HCT116 (cell line): ENCODE data around the gene CHST10. TPM values are rescaled to one million over a fixed set of nuclear protein-coding genes. Genes with fewer than 3 reads are reported as not detected.

Source experiments
- ATAC-seq: fragments of 200-7000 bp; cut with Tn5 transposase; 2 replicates; pipeline ENCODE4 v1.9.1; 2020; ENCODE audit warnings: mild to moderate bottlenecking, moderate library complexity
- BruUV-seq: library from RNA; stranded (reverse); fragments of 400-500 nt; replicated peaks from 2 replicates; lab custom pipeline; 2021; lab: Mats Ljungman, UMichigan
- CTCF ChIA-PET: fragments of 300-600 bp; sonication (Branson Sonifier 250); formaldehyde crosslinking; loops from one replicate; lab custom pipeline; 2021; ENCODE audit warnings: antibody characterized with exemption; lab: Charles Lee
- POLR2A ChIA-PET: fragments of 300-600, 350-600 bp; sonication (Branson Sonifier 250); formaldehyde crosslinking; loops from one replicate; lab custom pipeline; 2021; ENCODE audit warnings: antibody characterized with exemption; lab: Charles Lee
- RAD21 ChIA-PET, 2 experiments: fragments of 300-600 bp; sonication (Branson Sonifier 250); formaldehyde crosslinking; loops; one replicate each; lab custom pipeline; 2023; ENCODE audit warnings: low total read pairs in 2 of 2; ENCODE audit not compliant: uncharacterized antibody in 2 of 2, unreplicated experiment in 2 of 2, low non-redundant PET in 1 of 2; lab: Charles Lee
- DNase-seq: peaks from one replicate; pipeline ENCODE4 v3.0.0-alpha.2; 2010; ENCODE audit warnings: low read depth, low spot score
- H2AFZ ChIP-seq: fragments of 200-600 bp; shearing (Covaris generic), sonication (generic); 2 replicates; pipeline ENCODE4 v1.6.1; 2017; ENCODE audit warnings: low read depth, mixed run types, mixed read lengths, antibody characterized with exemption, low read length; ENCODE audit not compliant: poor library complexity, severe bottlenecking
- H3K27ac ChIP-seq: 2 replicates; pipeline ENCODE4 v1.5.1; 2012; ENCODE audit warnings: low read depth, low read length
- H3K27me3 ChIP-seq: fragments of 200-600 bp; sonication (generic); 2 replicates; pipeline ENCODE4 v1.6.1; 2016; ENCODE audit warnings: mixed run types, low read length, mixed read lengths; ENCODE audit not compliant: insufficient read depth
- H3K36me3 ChIP-seq, 2 experiments: fragments of 200-500 bp in 1 of 2; fragments of 200-600 bp in 1 of 2; sonication (Bioruptor generic) in 1 of 2; sonication (generic) in 1 of 2; 2 replicates each; pipeline versions ENCODE4 v1.5.1 to v1.6.1; 2014 to 2016; ENCODE audit warnings: low read length in 2 of 2, inconsistent platforms in 1 of 2, mixed read lengths in 1 of 2, mixed run types in 1 of 2; ENCODE audit not compliant: insufficient read depth in 2 of 2, control insufficient read depth in 1 of 2
- H3K4me1 ChIP-seq, 2 experiments: fragments of 200-600 bp in 1 of 2; sonication (generic) in 1 of 2; 2 replicates each; pipeline versions ENCODE4 v1.5.1 to v1.6.1; 2012 to 2017; ENCODE audit warnings: low read length in 2 of 2, inconsistent platforms in 1 of 2, mild to moderate bottlenecking in 1 of 2, mixed read lengths in 1 of 2, mixed run types in 1 of 2, moderate library complexity in 1 of 2; ENCODE audit not compliant: insufficient read depth in 2 of 2, control insufficient read depth in 1 of 2
- H3K4me2 ChIP-seq: fragments of 200-600 bp; sonication (generic); 2 replicates; pipeline ENCODE4 v1.6.1; 2017; ENCODE audit warnings: mixed run types, low read length, mixed read lengths
- H3K4me3 ChIP-seq, 2 experiments: fragments of 200-600 bp in 1 of 2; sonication (generic) in 1 of 2; replicated peaks in 1 of 2; 2 replicates each; pipeline ENCODE4 v1.5.1; 2011 to 2016; ENCODE audit warnings: low read length in 2 of 2, control low read depth in 1 of 2, low read depth in 1 of 2, mild to moderate bottlenecking in 1 of 2, mixed read lengths in 1 of 2, mixed run types in 1 of 2
- H3K79me2 ChIP-seq: fragments of 200-600 bp; sonication (generic); 2 replicates; pipeline ENCODE4 v1.6.1; 2017; ENCODE audit warnings: mild to moderate bottlenecking, mixed run types, low read length, moderate library complexity, mixed read lengths; ENCODE audit not compliant: insufficient read depth
- H3K9ac ChIP-seq: fragments of 200-600 bp; sonication (generic); 2 replicates; pipeline ENCODE4 v1.6.1; 2016; ENCODE audit warnings: low read length, mixed read lengths
- H3K9me2 ChIP-seq: fragments of 200-600 bp; sonication (generic), shearing (Covaris generic); 2 replicates; pipeline ENCODE4 v1.6.1; 2017; ENCODE audit warnings: mixed run types, mild to moderate bottlenecking, moderate library complexity; ENCODE audit not compliant: insufficient read depth
- H3K9me3 ChIP-seq, 2 experiments: fragments of 200-500 bp in 1 of 2; fragments of 200-600 bp in 1 of 2; sonication (Bioruptor generic) in 1 of 2; sonication (generic) in 1 of 2; 2 replicates each; pipeline ENCODE4 v1.6.1; 2014 to 2017; ENCODE audit warnings: low read length in 2 of 2, mixed read lengths in 2 of 2, inconsistent platforms in 1 of 2, low read depth in 1 of 2, mild to moderate bottlenecking in 1 of 2, mixed run types in 1 of 2, moderate library complexity in 1 of 2; ENCODE audit not compliant: control insufficient read depth in 1 of 2, insufficient read depth in 1 of 2
- H4K20me1 ChIP-seq: fragments of 200-600 bp; sonication (generic), shearing (Covaris generic); 2 replicates; pipeline ENCODE4 v1.6.1; 2017; ENCODE audit warnings: mixed run types, mild to moderate bottlenecking, moderate library complexity; ENCODE audit not compliant: insufficient read depth
- CEBPB ChIP-seq: IDR thresholded peaks from 2 replicates; pipeline ENCODE4 v1.6.1; 2012; ENCODE audit warnings: low read depth
- EGR1 ChIP-seq: IDR thresholded peaks from 2 replicates; pipeline ENCODE4 v1.6.1; 2012; ENCODE audit warnings: low read depth
- TCF7L2 ChIP-seq: IDR thresholded peaks from 2 replicates; pipeline ENCODE4 v1.7.0; 2011; ENCODE audit warnings: borderline replicate concordance, inconsistent platforms; ENCODE audit not compliant: insufficient read depth, insufficient read length; ENCODE audit errors: extremely low read depth
- ZFX ChIP-seq: fragments of 450-650 bp; IDR thresholded peaks from 2 replicates; pipeline ENCODE4 v1.6.1; 2017
- ZNF274 ChIP-seq: fragments of 200-500 bp; sonication (Bioruptor generic); IDR thresholded peaks from 2 replicates; pipeline ENCODE4 v1.6.1; 2014; ENCODE audit warnings: mild to moderate bottlenecking, low read depth, low read length, inconsistent platforms
- intact Hi-C: fragments of 100-400 bp; cut with micrococcal nuclease; formaldehyde crosslinking; loops from 2 replicates; pipeline ENCODE4 v1.10.0; 2022
- total RNA-seq: library from RNA; stranded (reverse); gene quantifications from one replicate; pipeline ENCODE4 v1.2.1, GENCODE V29; 2021; ENCODE audit not compliant: unreplicated experiment
- TF ChIP-seq, protein P1 (sequence below): IDR thresholded peaks from 2 replicates; pipeline ENCODE4 v1.6.1; 2012; ENCODE audit warnings: low read depth
- TF ChIP-seq, protein P2 (sequence below): IDR thresholded peaks from 2 replicates; pipeline ENCODE4 v1.6.1; 2012

CHST10 gene
- total RNA-seq, 1 experiment from 2014 or later = 0.27 TPM

DNA sequence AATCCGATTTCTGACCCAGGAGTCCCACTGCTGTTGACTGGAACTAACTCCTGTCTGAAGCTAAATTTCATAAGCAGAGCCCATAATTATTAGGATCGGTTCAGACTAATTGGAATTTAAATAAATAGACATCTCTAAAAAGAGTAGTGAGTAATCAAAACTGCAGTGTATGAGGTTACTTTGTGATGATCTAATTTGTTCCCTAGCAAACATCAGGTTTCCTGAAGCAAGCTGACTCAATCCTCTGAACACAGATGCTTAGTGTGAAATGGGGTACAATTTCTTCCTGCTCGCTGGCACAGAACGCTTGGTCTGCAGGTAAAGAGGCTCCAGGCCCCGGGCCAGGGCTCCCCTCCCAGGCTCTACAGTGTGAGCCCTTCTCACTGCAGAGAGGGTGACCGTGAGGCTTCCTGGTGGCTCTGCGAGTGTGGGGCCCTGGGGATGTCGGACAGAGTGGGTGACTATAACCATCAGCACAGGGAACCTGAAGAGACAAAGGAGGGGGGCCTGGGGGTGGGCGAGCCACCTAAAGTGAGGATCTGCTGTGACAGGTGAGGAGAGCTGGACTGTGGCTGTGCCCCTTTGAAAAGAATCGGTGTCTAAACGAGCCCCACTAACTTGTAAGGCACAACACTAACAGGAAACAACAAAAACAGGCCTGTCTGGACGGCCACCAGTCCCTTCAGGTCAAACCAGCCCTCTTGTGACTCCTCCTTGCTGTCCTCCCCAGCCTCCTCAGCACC is 20.2 kb downstream of the CHST10 start:
- no TSS peak for BruUV-seq
- DNase-seq (no peak), ATAC-seq (no peak)
- no peaks in the 10 kb centered on the region for H3K36me3 ChIP-seq
- H3K9ac ChIP-seq = no peak overlapping the region
- H3K9me3 ChIP-seq = no peaks in the 10 kb centered on the region
- H3K4me3 ChIP-seq = no peak overlapping the region
- H3K27me3 ChIP-seq = no peaks in the 10 kb centered on the region
- H3K27ac ChIP-seq = no peak overlapping the region
- no peaks in the 10 kb centered on the region for H3K4me1 ChIP-seq
- H3K4me2 ChIP-seq = no peak overlapping the region
- TF ChIP-seq EGR1 (no peak), ZFX (no peak), ZNF274 (no peak), TCF7L2 (no peak), CEBPB (no peak)
- TF ChIP-seq, protein P1, sequence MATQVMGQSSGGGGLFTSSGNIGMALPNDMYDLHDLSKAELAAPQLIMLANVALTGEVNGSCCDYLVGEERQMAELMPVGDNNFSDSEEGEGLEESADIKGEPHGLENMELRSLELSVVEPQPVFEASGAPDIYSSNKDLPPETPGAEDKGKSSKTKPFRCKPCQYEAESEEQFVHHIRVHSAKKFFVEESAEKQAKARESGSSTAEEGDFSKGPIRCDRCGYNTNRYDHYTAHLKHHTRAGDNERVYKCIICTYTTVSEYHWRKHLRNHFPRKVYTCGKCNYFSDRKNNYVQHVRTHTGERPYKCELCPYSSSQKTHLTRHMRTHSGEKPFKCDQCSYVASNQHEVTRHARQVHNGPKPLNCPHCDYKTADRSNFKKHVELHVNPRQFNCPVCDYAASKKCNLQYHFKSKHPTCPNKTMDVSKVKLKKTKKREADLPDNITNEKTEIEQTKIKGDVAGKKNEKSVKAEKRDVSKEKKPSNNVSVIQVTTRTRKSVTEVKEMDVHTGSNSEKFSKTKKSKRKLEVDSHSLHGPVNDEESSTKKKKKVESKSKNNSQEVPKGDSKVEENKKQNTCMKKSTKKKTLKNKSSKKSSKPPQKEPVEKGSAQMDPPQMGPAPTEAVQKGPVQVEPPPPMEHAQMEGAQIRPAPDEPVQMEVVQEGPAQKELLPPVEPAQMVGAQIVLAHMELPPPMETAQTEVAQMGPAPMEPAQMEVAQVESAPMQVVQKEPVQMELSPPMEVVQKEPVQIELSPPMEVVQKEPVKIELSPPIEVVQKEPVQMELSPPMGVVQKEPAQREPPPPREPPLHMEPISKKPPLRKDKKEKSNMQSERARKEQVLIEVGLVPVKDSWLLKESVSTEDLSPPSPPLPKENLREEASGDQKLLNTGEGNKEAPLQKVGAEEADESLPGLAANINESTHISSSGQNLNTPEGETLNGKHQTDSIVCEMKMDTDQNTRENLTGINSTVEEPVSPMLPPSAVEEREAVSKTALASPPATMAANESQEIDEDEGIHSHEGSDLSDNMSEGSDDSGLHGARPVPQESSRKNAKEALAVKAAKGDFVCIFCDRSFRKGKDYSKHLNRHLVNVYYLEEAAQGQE = no peak
- TF ChIP-seq, protein P2, sequence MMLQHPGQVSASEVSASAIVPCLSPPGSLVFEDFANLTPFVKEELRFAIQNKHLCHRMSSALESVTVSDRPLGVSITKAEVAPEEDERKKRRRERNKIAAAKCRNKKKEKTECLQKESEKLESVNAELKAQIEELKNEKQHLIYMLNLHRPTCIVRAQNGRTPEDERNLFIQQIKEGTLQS = no peak
- no peak overlapping the region for H2AFZ ChIP-seq
- intact Hi-C loops = no loop called here
- POLR2A ChIA-PET = no interaction called here
- CTCF ChIA-PET = no interaction called here
- H4K20me1 ChIP-seq = no peaks in the 10 kb centered on the region
- no peaks in the 10 kb centered on the region for H3K79me2 ChIP-seq
- H3K9me2 ChIP-seq = no peaks in the 10 kb centered on the region
- RAD21 ChIA-PET = no interaction called here
